H1 (cell line): ENCODE data around the gene DGKZ.

Source experiments
- ASH2L ChIP-seq: fragments of 200-600, 300-600 bp; sonication (generic); IDR thresholded peaks from one replicate; pipeline ENCODE4 v1.7.1; 2017; ENCODE audit warnings: low read length
- CEBPB ChIP-seq: IDR thresholded peaks from 2 replicates; pipeline ENCODE4 v1.6.1; 2012; ENCODE audit warnings: low read depth, low read length
- EP300 ChIP-seq, 2 experiments: IDR thresholded peaks; 1 replicate in 1 of 2; 2 replicates in 1 of 2; pipeline ENCODE4 v1.6.1; 2011 to 2012; ENCODE audit warnings: low read depth in 2 of 2, low read length in 2 of 2, mild to moderate bottlenecking in 2 of 2, borderline replicate concordance in 1 of 2, inconsistent platforms in 1 of 2, moderate library complexity in 1 of 2
- POLR2A ChIP-seq, 2 experiments: IDR thresholded peaks; 1 replicate in 1 of 2; 2 replicates in 1 of 2; pipeline ENCODE4 v1.6.1; 2011; ENCODE audit warnings: low read depth in 2 of 2, low read length in 2 of 2, mild to moderate bottlenecking in 2 of 2; ENCODE audit errors: control extremely low read depth in 1 of 2
- TF ChIP-seq, protein P1 (sequence below), 3 experiments: IDR thresholded peaks; 1 replicate in 2 of 3; 2 replicates in 1 of 3; pipeline versions ENCODE4 v1.5.1 to v1.6.1; 2011; ENCODE audit warnings: low read length in 3 of 3, mild to moderate bottlenecking in 3 of 3, inconsistent platforms in 2 of 3, low read depth in 1 of 3, moderate library complexity in 1 of 3; ENCODE audit not compliant: insufficient read depth in 1 of 3; ENCODE audit errors: control extremely low read depth in 1 of 3

DNA sequence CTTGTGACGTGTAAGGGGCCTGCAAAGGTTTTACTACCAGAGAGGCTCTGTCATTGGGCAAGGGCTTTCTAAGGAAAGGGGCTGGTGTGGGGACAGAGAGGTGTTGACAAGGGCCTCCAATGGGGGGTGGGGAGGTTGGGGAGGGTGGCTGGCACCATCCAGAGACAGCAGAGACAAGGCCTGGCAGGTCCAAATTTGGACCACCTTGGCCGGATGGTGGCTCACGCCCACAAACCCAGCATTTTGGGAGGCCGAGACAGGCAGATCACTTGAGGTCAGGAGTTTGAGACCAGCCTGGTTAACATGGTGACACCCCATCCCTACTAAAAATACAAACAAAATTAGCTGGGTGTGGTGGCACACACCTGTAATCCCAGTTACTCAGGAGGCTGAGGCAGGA lies 46.5 kb downstream of the DGKZ start:
- TF ChIP-seq, protein P1, sequence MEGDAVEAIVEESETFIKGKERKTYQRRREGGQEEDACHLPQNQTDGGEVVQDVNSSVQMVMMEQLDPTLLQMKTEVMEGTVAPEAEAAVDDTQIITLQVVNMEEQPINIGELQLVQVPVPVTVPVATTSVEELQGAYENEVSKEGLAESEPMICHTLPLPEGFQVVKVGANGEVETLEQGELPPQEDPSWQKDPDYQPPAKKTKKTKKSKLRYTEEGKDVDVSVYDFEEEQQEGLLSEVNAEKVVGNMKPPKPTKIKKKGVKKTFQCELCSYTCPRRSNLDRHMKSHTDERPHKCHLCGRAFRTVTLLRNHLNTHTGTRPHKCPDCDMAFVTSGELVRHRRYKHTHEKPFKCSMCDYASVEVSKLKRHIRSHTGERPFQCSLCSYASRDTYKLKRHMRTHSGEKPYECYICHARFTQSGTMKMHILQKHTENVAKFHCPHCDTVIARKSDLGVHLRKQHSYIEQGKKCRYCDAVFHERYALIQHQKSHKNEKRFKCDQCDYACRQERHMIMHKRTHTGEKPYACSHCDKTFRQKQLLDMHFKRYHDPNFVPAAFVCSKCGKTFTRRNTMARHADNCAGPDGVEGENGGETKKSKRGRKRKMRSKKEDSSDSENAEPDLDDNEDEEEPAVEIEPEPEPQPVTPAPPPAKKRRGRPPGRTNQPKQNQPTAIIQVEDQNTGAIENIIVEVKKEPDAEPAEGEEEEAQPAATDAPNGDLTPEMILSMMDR (IDR thresholded peaks at IDR 0.05; ENCODE audit: control extremely low read depth in 1 of 3, insufficient read depth in 1 of 3, low read depth in 1 of 3, low read length in 3 of 3), result no peak
- TF ChIP-seq ASH2L (no peak), CEBPB (no peak), EP300 (IDR thresholded peaks at IDR 0.05; ENCODE audit: borderline replicate concordance in 1 of 2, low read depth in 2 of 2, low read length in 2 of 2) (no peak), POLR2A (IDR thresholded peaks at IDR 0.05; ENCODE audit: control extremely low read depth in 1 of 2, low read depth in 2 of 2, low read length in 2 of 2) (no peak)
